Esophagus muscularis mucosa (tissue), 4 donors: ENCODE results near the gene TAF1B. TPM values are rescaled to one million over a fixed set of nuclear protein-coding genes. Genes with fewer than 3 reads are reported as not detected.

Experiments used
- DNase-seq: peaks from one replicate; pipeline ENCODE4 v3.0.0-alpha.2; 2017; ENCODE audit errors: extremely low spot score
- H3K27ac ChIP-seq, 4 donors: fragments of 200-600 bp; sonication (generic); replicated peaks in 1 of 4; 1 replicate in 3 of 4; 2 replicates in 1 of 4; pipeline ENCODE4 v1.5.1; 2016 to 2019; ENCODE audit warnings: mild to moderate bottlenecking in 1 of 4
- H3K27me3 ChIP-seq, 4 donors: fragments of 200-600 bp; sonication (generic); one replicate each; pipeline versions ENCODE4 v1.5.1 to v1.6.0; 2016 to 2019
- H3K36me3 ChIP-seq, 4 donors: fragments of 200-600 bp; sonication (generic); one replicate each; pipeline ENCODE4 v1.5.1; 2016 to 2019
- H3K4me1 ChIP-seq, 4 donors: fragments of 200-600 bp; sonication (generic); one replicate each; pipeline ENCODE4 v1.5.1; 2016 to 2019
- H3K4me3 ChIP-seq, 4 donors: fragments of 200-600 bp; sonication (generic); 1 replicate in 2 of 4; 2 replicates in 2 of 4; pipeline ENCODE4 v1.5.1; 2016 to 2019; ENCODE audit warnings: mild to moderate bottlenecking in 4 of 4, moderate library complexity in 1 of 4
- H3K9me3 ChIP-seq, 4 donors: fragments of 200-600 bp; sonication (generic); 1 replicate in 3 of 4; 2 replicates in 1 of 4; pipeline ENCODE4 v1.5.1; 2016 to 2019
- EP300 ChIP-seq: sonication (generic); formaldehyde crosslinking; IDR thresholded peaks from one replicate; pipeline ENCODE4 v1.6.1; 2017; ENCODE audit warnings: antibody characterized with exemption
- POLR2A ChIP-seq: fragments of 450-650 bp; IDR thresholded peaks from one replicate; pipeline ENCODE4 v1.6.1; 2017; ENCODE audit warnings: antibody characterized with exemption, moderate library complexity, mild to moderate bottlenecking, low read depth
- POLR2AphosphoS5 ChIP-seq, 2 donors: sonication (generic); formaldehyde crosslinking; IDR thresholded peaks; one replicate each; pipeline ENCODE4 v1.6.1; 2017; ENCODE audit warnings: antibody characterized with exemption in 2 of 2
- WGBS: methylation state at CpG from one replicate; pipeline ENCODE4 v1.1.5; 2018; 5-methylcytosine and 5-hydroxymethylcytosine counted together
- intact Hi-C: fragments of 100-400 bp; cut with DNase I; formaldehyde crosslinking; loops from one replicate; pipeline ENCODE4 v1.15.1; 2023
- total RNA-seq, 4 donors: library from RNA; depleted of rRNA; stranded (reverse); fragments of >200 nt; gene quantifications; one replicate each; pipeline versions ENCODE4 v1.1.0 to v1.2.1, GENCODE V29; 2016
- TF ChIP-seq, protein P1 (sequence below), 3 experiments: fragments of 200-600 bp in 2 of 3; fragments of 450-650 bp in 1 of 3; sonication (generic) in 2 of 3; IDR thresholded peaks; one replicate each; pipeline ENCODE4 v1.5.1; 2017 to 2019; ENCODE audit warnings: antibody characterized with exemption in 3 of 3, mild to moderate bottlenecking in 2 of 3, moderate library complexity in 1 of 3

The TAF1B gene
- total RNA-seq, 4 donors from 2014 or later, result 7.1 to 10.1 (median 8.0) TPM

- WGBS, result 83% methylated on average over 7 of the region's 7 CpGs
- DNase-seq, result no peak
- intact Hi-C loops, result no loop called here
- Histone ChIP-seq H3K36me3 (peaks cover 0 to 14% (median 5%) of the 10 kb centered on the region in 4 donors), H3K27me3 (no peaks in the 10 kb centered on the region), H3K27ac (no peak overlapping the region), H3K4me3 (no peak overlapping the region), H3K4me1 (no peaks in the 10 kb centered on the region), H3K9me3 (no peaks in the 10 kb centered on the region)
- TF ChIP-seq POLR2A (no peak), POLR2AphosphoS5 (IDR thresholded peaks at IDR 0.05) (no peak), EP300 (no peak)
- TF ChIP-seq, protein P1, sequence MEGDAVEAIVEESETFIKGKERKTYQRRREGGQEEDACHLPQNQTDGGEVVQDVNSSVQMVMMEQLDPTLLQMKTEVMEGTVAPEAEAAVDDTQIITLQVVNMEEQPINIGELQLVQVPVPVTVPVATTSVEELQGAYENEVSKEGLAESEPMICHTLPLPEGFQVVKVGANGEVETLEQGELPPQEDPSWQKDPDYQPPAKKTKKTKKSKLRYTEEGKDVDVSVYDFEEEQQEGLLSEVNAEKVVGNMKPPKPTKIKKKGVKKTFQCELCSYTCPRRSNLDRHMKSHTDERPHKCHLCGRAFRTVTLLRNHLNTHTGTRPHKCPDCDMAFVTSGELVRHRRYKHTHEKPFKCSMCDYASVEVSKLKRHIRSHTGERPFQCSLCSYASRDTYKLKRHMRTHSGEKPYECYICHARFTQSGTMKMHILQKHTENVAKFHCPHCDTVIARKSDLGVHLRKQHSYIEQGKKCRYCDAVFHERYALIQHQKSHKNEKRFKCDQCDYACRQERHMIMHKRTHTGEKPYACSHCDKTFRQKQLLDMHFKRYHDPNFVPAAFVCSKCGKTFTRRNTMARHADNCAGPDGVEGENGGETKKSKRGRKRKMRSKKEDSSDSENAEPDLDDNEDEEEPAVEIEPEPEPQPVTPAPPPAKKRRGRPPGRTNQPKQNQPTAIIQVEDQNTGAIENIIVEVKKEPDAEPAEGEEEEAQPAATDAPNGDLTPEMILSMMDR (IDR thresholded peaks at IDR 0.05), result no peak
These were observed 121.2 kb downstream of the TAF1B start for GRCh38 chr2:9964334-9964980.

- DNase-seq, result no peak
- intact Hi-C loops, result no loop called here
- TF ChIP-seq EP300 (no peak), POLR2AphosphoS5 (IDR thresholded peaks at IDR 0.05) (no peak), POLR2A (no peak)
- TF ChIP-seq, protein P1 (IDR thresholded peaks at IDR 0.05), result no peak
- no peak overlapping the region for H3K4me3 ChIP-seq
- no peak overlapping the region for H3K27ac ChIP-seq
- H3K4me1 ChIP-seq, result peaks cover 0 to 4% (median 2%) of the 10 kb centered on the region in 4 donors
- H3K36me3 ChIP-seq, result peaks cover 0 to 14% (median 5%) of the 10 kb centered on the region in 4 donors
- H3K9me3 ChIP-seq, result no peaks in the 10 kb centered on the region
- 84% methylated on average over 8 of the region's 8 CpGs for WGBS
- H3K27me3 ChIP-seq, result no peaks in the 10 kb centered on the region
These were observed 122.0 kb downstream of the TAF1B start for GRCh38 chr2:9965119-9965822.

GRCh38 chr2:9966491-9967022 is 123.3 kb downstream of the TAF1B start:
- H3K27me3 ChIP-seq, result no peaks in the 10 kb centered on the region
- no peaks in the 10 kb centered on the region for H3K9me3 ChIP-seq
- no peak overlapping the region for H3K4me3 ChIP-seq
- peaks cover 4 to 16% (median 14%) of the 10 kb centered on the region in 4 donors for H3K4me1 ChIP-seq
- peaks cover 0 to 14% (median 5%) of the 10 kb centered on the region in 4 donors for H3K36me3 ChIP-seq
- H3K27ac ChIP-seq, result peak overlapping the region in 1 of 4 donors; percentile 7
- intact Hi-C loops, result no loop called here
- no peak for DNase-seq
- TF ChIP-seq POLR2A (no peak), POLR2AphosphoS5 (IDR thresholded peaks at IDR 0.05) (no peak), EP300 (no peak)
- TF ChIP-seq, protein P1 (IDR thresholded peaks at IDR 0.05), result no peak
- 90% methylated on average over 3 of the region's 3 CpGs for WGBS

DNA sequence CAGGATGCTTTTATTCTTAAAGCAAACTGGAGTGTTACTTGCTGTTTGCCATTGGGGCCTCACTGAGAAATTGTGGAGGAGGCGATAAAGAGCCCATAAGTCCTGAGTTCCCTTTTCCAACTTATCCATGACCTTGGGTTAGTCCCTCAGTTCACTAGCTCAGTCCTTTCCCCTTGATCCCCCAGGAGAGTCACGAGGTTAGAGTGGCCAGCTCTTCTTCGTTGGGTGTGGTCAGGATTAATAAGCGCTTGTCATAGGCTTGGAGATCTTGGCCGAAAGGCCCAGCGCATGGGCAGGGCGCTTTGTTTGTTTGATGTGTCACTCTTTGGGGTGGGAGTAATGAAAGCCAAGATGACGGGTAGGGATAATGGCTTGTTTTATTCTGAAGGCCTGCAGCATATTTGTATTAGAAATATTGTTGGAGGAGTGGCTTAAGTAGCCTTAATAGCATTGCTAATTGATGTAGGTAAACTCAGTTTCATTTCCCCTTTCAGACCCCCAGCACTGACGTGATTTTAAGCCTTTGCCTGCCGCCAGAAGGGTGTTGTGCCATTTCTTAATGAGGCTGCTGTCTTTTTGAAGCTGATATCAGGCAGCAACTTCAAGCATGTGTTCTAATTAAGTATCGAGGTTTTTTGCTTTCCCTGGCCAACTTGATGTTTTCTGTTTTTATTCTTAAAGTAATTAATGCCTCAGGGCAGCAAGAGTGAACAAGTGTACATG is 123.9 kb downstream of the TAF1B start:
- Histone ChIP-seq H3K36me3 (peaks cover 0 to 14% (median 5%) of the 10 kb centered on the region in 4 donors), H3K27me3 (no peaks in the 10 kb centered on the region), H3K4me1 (peaks cover 4 to 23% (median 21%) of the 10 kb centered on the region in 4 donors), H3K4me3 (no peak overlapping the region), H3K27ac (peak overlapping the region in 1 of 4 donors; percentile 7), H3K9me3 (no peaks in the 10 kb centered on the region)
- 93% methylated on average over 11 of the region's 11 CpGs for WGBS
- TF ChIP-seq EP300 (no peak), POLR2A (no peak), POLR2AphosphoS5 (IDR thresholded peaks at IDR 0.05) (no peak)
- TF ChIP-seq, protein P1 (IDR thresholded peaks at IDR 0.05), result no peak
- intact Hi-C loops, result no loop called here
- no peak for DNase-seq
